ENCODE data around the gene LIN7B. TPM values are rescaled to one million over a fixed set of nuclear protein-coding genes. Genes with fewer than 3 reads are reported as not detected.

The LIN7B gene
- total and polyA plus RNA-seq, 2 of the 13 experiments (the other 11 are each of a cell fraction or from before 2014, with no cell fraction given), result 5.3 to 7.6 TPM

GRCh38 chr19:49118565-49119410 is 4.6 kb downstream of the LIN7B start, which contains the start of gene C19orf73 (continued):
- peak; percentile 65; the same call in 1 of the 2 replicates for TF ChIP-seq IKZF5 (CRISPR knock-in tag; IDR thresholded peaks at IDR 0.05)
- TF ChIP-seq ERF (CRISPR knock-in tag; IDR thresholded peaks at IDR 0.05), result peak; percentile 68; the same call in 1 of the 2 replicates
- TF ChIP-seq ZKSCAN5 (CRISPR knock-in tag; IDR thresholded peaks at IDR 0.05), result no peak
- peak; percentile 48; the same call in 1 of the 2 replicates for TF ChIP-seq KMT2B (CRISPR knock-in tag; IDR thresholded peaks at IDR 0.05)
- TF ChIP-seq NKX3-1 (CRISPR knock-in tag; IDR thresholded peaks at IDR 0.05), result no peak
- no peak for TF ChIP-seq NR0B2 (CRISPR knock-in tag; IDR thresholded peaks at IDR 0.05)
- TF ChIP-seq ATF7-NPFF (CRISPR knock-in tag; IDR thresholded peaks at IDR 0.05; ENCODE audit: low read depth), result no peak; the same call in 1 of the 2 replicates
- TF ChIP-seq HOXA5 (CRISPR knock-in tag; IDR thresholded peaks at IDR 0.05), result peak; percentile 86; the same call in 1 of the 2 replicates
- TF ChIP-seq ZMAT5 (CRISPR knock-in tag; IDR thresholded peaks at IDR 0.05; ENCODE audit: borderline replicate concordance, low read depth), result no peak
- TF ChIP-seq ZNF350 (CRISPR knock-in tag; IDR thresholded peaks at IDR 0.05; ENCODE audit: borderline replicate concordance, low read depth), result peak; percentile 72
- no peak for TF ChIP-seq MTA3 (CRISPR knock-in tag; IDR thresholded peaks at IDR 0.05)
- peak; percentile 99 for TF ChIP-seq ZSCAN22 (CRISPR knock-in tag; IDR thresholded peaks at IDR 0.05)
- peak; percentile 72; the same call in 1 of the 2 replicates for TF ChIP-seq ZNF800 (CRISPR knock-in tag; IDR thresholded peaks at IDR 0.05)
- no peak for TF ChIP-seq JARID2 (CRISPR knock-in tag; IDR thresholded peaks at IDR 0.05; ENCODE audit: insufficient replicate concordance)
- peak; percentile 88 for TF ChIP-seq MYC (CRISPR knock-in tag; IDR thresholded peaks at IDR 0.05; ENCODE audit: borderline replicate concordance)
- no peak for TF ChIP-seq SNAI1 (CRISPR knock-in tag; IDR thresholded peaks at IDR 0.05; ENCODE audit: borderline replicate concordance)
- peak; percentile 92 for TF ChIP-seq ZNF274 (CRISPR knock-in tag; IDR thresholded peaks at IDR 0.05)
- TF ChIP-seq ZNF562 (CRISPR knock-in tag; IDR thresholded peaks at IDR 0.05; ENCODE audit: borderline replicate concordance), result no peak
- TF ChIP-seq ZNF546 (CRISPR knock-in tag; conservative IDR thresholded peaks at IDR 0.05), result peak; percentile 76; the same call in 1 of the 2 replicates
- TF ChIP-seq PRDM10 (CRISPR knock-in tag; IDR thresholded peaks at IDR 0.05; ENCODE audit: low read depth), result peak; percentile 99
- peak; percentile 77 for TF ChIP-seq RAD21 (CRISPR knock-in tag; IDR thresholded peaks at IDR 0.05)
- TF ChIP-seq YEATS4 (CRISPR knock-in tag; IDR thresholded peaks at IDR 0.05; ENCODE audit: borderline replicate concordance), result peak; percentile 88

All from HepG2 (cell line).